Activated CD4-positive, alpha-beta T cell treated with anti-CD3 and anti-CD28 coated beads for 36 hours (primary cell): ENCODE data around the gene GPATCH8. TPM values are rescaled to one million over a fixed set of nuclear protein-coding genes. Genes with fewer than 3 reads are reported as not detected.

Source experiments
- ATAC-seq: fragments of 200-7000 bp; cut with Tn5 transposase; one replicate; pipeline ENCODE4 v1.10.0; 2021; ENCODE audit warnings: mild to moderate bottlenecking, moderate library complexity
- CTCF ChIA-PET: fragments of 350-600 bp; sonication (Branson Sonifier 250); formaldehyde crosslinking; loops from one replicate; lab custom pipeline; 2021; ENCODE audit warnings: antibody characterized with exemption; lab: Charles Lee
- POLR2A ChIA-PET: fragments of 350-600 bp; sonication (Branson Sonifier 250); formaldehyde crosslinking; loops from one replicate; lab custom pipeline; 2021; ENCODE audit warnings: antibody characterized with exemption, inconsistent platforms; lab: Charles Lee
- DNase-seq: peaks from one replicate; pipeline ENCODE4 v3.0.0-alpha.2; 2020
- H3K27ac Mint-ChIP-seq: one replicate; pipeline ENCODE4 v1.8.0; 2021; ENCODE audit warnings: mixed read lengths
- H3K27me3 Mint-ChIP-seq: one replicate; pipeline ENCODE4 v1.8.0; 2021; ENCODE audit warnings: mixed read lengths
- H3K36me3 Mint-ChIP-seq: one replicate; pipeline ENCODE4 v1.8.0; 2021; ENCODE audit warnings: low read depth, mixed read lengths
- H3K4me1 Mint-ChIP-seq: one replicate; pipeline ENCODE4 v1.8.0; 2021; ENCODE audit warnings: mixed read lengths
- H3K4me3 Mint-ChIP-seq: one replicate; pipeline ENCODE4 v1.8.0; 2021; ENCODE audit warnings: mild to moderate bottlenecking, moderate library complexity, mixed read lengths
- H3K9me3 Mint-ChIP-seq: one replicate; pipeline ENCODE4 v1.8.0; 2021; ENCODE audit warnings: low read depth, mixed read lengths
- intact Hi-C, 2 experiments: fragments of 100-400 bp; cut with DNase I in 1 of 2; cut with micrococcal nuclease in 1 of 2; formaldehyde crosslinking; loops; one replicate each; pipeline versions ENCODE4 v1.14.2 to v1.15.1; 2022 to 2024; cut with DNase I, micrococcal nuclease
- total RNA-seq, 2 experiments: library from RNA; stranded (reverse); gene quantifications; one replicate each; pipeline ENCODE4 v1.2.3, GENCODE V29; 2021

The GPATCH8 gene
- total RNA-seq, 2 experiments from 2014 or later = 39.6 to 43.2 TPM

DNA sequence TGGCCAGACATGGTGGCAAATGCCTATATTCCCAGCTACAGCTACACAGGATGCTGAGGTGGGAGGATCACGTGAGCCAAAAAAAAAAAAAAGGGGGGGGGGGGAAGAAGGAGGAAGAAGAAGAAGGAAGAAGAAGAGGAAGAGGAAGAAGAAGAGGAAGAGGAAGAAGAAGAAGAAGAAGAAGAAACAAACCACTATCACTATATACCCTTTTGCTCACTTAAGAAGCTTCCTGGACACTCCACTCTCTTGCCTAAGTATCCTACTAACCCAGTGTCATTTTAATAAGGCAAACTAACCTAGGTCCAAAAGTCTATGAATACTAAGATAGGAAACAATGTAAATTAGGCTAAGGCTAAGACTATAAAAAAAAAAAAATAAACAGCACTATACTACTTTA is 54.8 kb downstream of the GPATCH8 start:
- H3K36me3 Mint-ChIP-seq = peaks cover 4% of the 10 kb centered on the region
- H3K9me3 Mint-ChIP-seq = no peaks in the 10 kb centered on the region
- H3K27ac Mint-ChIP-seq = no peak overlapping the region
- H3K4me1 Mint-ChIP-seq = peaks cover 14% of the 10 kb centered on the region
- no peaks in the 10 kb centered on the region for H3K27me3 Mint-ChIP-seq
- DNase-seq (no peak), ATAC-seq (no peak)
- intact Hi-C loops = no loop called here
- ChIA-PET POLR2A (no interaction called here), CTCF (interaction anchor here (1.0 kb wide), 1 partner anchor 106 kb away, joined by 3 read pairs; no protein-coding TSS in a partner anchor)
- no peak overlapping the region for H3K4me3 Mint-ChIP-seq

DNA sequence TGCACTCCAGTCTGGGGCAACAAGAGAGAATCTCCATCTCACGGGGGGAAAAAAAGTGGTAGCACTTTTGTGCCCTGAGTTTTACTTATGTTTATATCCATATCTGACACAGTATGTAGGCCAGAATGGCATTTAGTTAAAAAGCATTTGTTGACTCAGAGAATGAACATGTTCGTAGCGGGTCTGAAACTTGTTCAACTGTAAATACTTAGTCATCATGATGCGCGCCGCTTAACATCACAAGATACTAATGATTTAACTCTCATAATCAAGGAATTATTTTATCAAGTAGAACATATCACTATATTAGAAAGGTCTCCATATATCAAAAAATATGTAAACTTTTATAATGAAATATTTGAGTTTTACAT is 58.5 kb downstream of the GPATCH8 start:
- H3K36me3 Mint-ChIP-seq = peaks cover 1% of the 10 kb centered on the region
- H3K4me1 Mint-ChIP-seq = peaks cover 16% of the 10 kb centered on the region
- intact Hi-C loops = no loop called here
- ChIA-PET POLR2A (no interaction called here), CTCF (interaction anchor here (0.7 kb wide), 1 partner anchor 12 kb away, joined by 4 read pairs; no protein-coding TSS in a partner anchor)
- no peaks in the 10 kb centered on the region for H3K27me3 Mint-ChIP-seq
- DNase-seq (peak; percentile 13), ATAC-seq (peak; percentile 55)
- H3K27ac Mint-ChIP-seq = no peak overlapping the region
- no peaks in the 10 kb centered on the region for H3K9me3 Mint-ChIP-seq
- no peak overlapping the region for H3K4me3 Mint-ChIP-seq

DNA sequence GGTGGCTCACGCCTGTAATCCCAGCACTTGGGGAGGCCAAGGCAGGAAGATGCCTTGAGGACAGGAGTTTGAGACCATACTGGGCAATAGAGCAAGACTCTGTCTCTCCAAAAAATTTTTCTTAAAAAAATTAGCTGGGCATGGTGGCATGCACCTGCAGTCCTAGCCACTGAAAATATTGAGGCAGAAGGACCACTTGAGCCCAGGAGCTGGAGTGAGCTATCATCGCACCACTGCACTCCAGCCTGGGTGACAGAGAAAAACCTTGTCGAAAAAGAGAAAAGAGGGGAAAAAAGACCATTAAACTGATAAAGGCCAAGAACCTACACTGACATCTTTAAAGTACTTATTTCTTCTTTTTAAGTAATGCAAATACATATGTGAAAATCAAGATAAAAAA is 60.4 kb downstream of the GPATCH8 start:
- ChIA-PET CTCF (interaction anchor here (1.1 kb wide), 1 partner anchor 27 kb away, joined by 3 read pairs; no protein-coding TSS in a partner anchor), POLR2A (no interaction called here)
- DNase-seq (no peak), ATAC-seq (no peak)
- no peak overlapping the region for H3K4me3 Mint-ChIP-seq
- peaks cover 1% of the 10 kb centered on the region for H3K36me3 Mint-ChIP-seq
- H3K9me3 Mint-ChIP-seq = no peaks in the 10 kb centered on the region
- no peak overlapping the region for H3K27ac Mint-ChIP-seq
- intact Hi-C loops = no loop called here
- H3K27me3 Mint-ChIP-seq = no peaks in the 10 kb centered on the region
- H3K4me1 Mint-ChIP-seq = peaks cover 28% of the 10 kb centered on the region

GRCh38 chr17:44439168-44439567 is 64.0 kb downstream of the GPATCH8 start:
- Mint-ChIP-seq H3K9me3 (no peaks in the 10 kb centered on the region), H3K4me3 (no peak overlapping the region), H3K27ac (no peak overlapping the region), H3K27me3 (no peaks in the 10 kb centered on the region), H3K36me3 (peaks cover 6% of the 10 kb centered on the region), H3K4me1 (peaks cover 18% of the 10 kb centered on the region)
- no peak for DNase-seq
- ChIA-PET CTCF (no interaction called here), POLR2A (interaction anchor here (0.6 kb wide), 1 partner anchor 58 kb away, joined by 3 read pairs; no protein-coding TSS in a partner anchor)
- no peak for ATAC-seq
- intact Hi-C loops = no loop called here

DNA sequence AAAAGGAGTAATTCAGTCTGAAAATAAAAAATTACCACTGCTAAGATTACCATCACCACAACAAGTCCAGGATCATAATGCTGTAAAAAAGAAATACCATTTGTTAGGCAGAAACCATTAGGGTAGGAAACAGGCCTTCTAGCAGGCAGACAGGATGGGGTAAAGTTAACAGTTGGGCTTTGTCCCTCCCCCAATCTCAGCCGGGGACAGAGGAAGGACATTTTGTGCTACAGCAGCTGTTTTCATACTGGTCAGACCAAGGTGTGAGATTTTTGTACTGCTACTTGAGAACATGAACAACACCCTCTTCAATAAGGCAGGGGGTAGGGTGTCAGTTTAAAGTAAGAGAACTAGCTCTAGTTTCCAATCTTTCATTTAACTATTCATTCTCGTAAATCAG is 64.6 kb downstream of the GPATCH8 start:
- ATAC-seq (no peak), DNase-seq (no peak)
- Mint-ChIP-seq H3K4me1 (peaks cover 18% of the 10 kb centered on the region), H3K27ac (no peak overlapping the region), H3K4me3 (no peak overlapping the region), H3K27me3 (no peaks in the 10 kb centered on the region), H3K9me3 (no peaks in the 10 kb centered on the region), H3K36me3 (peaks cover 10% of the 10 kb centered on the region)
- intact Hi-C loops = no loop called here
- POLR2A ChIA-PET = interaction anchor here (0.6 kb wide), 1 partner anchor 57 kb away, joined by 3 read pairs; no protein-coding TSS in a partner anchor
- CTCF ChIA-PET = no interaction called here

DNA sequence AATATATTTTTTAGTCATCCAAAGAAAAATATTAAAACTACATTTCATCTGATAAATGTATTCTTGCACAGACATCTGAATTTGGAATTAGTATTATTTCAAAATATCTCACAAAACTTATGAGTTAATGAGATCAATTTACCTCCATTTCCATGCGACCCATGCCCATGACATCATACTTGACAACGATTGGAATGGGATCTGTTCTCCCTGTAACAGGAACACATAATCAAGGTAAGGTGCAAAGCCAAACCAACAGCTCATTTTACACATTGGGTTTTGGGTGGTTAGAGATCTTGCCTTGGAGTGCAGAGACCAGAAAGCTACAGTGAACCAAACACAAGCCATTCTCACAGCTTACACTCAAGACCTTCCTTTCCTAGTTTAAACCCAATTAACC is 66.9 kb downstream of the GPATCH8 start:
- peaks cover 18% of the 10 kb centered on the region for H3K4me1 Mint-ChIP-seq
- H3K9me3 Mint-ChIP-seq = no peaks in the 10 kb centered on the region
- DNase-seq (no peak), ATAC-seq (no peak)
- H3K27ac Mint-ChIP-seq = no peak overlapping the region
- ChIA-PET CTCF (no interaction called here), POLR2A (no interaction called here)
- no peaks in the 10 kb centered on the region for H3K27me3 Mint-ChIP-seq
- no peak overlapping the region for H3K4me3 Mint-ChIP-seq
- peaks cover 24% of the 10 kb centered on the region for H3K36me3 Mint-ChIP-seq
- intact Hi-C loops = no loop called here

DNA sequence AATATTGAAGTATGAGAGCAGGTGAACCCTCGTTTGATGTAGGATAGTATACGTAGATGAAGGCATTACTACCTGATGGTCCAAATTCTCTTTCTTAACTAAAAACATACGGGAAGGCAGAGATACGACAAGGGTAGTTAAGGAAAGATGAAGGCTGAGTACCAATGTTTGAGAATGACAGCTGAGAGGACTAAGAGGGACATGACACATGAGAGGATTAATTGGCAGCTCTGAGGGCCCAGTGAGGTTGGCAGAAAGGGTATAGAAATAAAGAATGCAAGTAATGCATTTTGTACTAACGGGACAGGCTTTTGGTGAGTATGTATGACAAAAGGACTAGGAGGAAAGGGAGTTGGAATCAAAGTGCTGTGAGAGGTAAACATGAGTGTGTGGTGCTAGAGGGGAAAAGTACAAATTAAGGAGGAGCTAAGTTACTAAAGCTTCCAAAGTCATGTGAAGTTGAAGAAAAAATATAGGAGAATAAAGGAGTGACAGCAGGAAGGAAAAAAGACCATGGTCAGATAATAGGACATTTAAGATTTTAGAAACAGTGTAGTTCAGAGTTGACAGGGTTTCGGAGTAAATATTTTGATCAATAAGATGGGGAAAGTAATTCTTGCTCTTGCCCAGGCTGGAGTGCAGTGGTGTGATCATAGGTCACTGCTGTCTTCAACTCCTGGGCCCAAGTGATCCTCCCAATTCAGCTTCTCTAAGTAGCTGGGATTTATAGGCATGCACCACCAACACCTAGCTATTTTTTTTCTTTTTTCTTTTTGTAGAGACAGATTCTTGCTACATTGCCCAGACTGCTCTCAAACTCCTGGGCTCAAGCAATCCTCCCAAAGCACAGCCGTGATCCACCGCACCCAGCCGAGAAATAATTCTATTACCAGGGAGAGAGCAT is 70.7 kb downstream of the GPATCH8 start:
- DNase-seq (no peak), ATAC-seq (no peak)
- ChIA-PET CTCF (interaction anchor here (1.0 to 1.5 kb wide), 4 partner anchors 9 to 47 kb away, joined by 3 to 4 read pairs (median 4); no protein-coding TSS in a partner anchor), POLR2A (no interaction called here)
- Mint-ChIP-seq H3K27me3 (no peaks in the 10 kb centered on the region), H3K4me1 (no peaks in the 10 kb centered on the region), H3K9me3 (no peaks in the 10 kb centered on the region), H3K27ac (peak overlapping the region; percentile 10), H3K4me3 (no peak overlapping the region), H3K36me3 (peaks cover 31% of the 10 kb centered on the region)
- intact Hi-C loops = no loop called here

DNA sequence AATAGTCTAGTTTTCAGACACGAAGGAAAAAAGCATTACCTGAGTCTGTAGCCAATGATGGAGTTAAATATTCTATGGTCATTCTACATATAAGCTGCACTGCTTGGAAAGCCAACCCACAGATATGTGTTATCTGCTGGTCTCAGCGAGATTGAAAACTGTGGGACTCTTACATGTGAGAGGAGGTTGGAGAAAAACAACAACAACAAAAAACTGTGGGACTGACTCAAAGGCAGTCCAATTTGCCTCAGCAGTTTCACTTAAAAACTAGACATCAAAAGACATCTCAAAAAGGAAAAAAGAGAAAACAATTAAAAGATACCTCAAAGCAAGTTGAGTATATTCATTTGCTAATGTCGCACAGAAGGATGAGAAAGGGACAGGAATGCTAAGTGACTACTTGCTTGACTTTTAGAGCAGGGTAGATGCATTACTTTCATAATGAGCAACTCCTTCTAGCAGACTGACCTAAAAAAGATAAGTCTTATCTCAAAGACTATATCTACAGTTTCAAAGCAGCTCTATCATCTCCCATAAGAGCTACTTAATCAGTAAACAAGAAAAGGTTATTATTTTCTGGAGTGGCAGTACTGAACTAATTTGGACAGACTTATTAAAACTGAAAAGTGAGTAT is 78.3 kb downstream of the GPATCH8 start:
- ChIA-PET CTCF (interaction anchor here (1.0 kb wide), 1 partner anchor 206 kb away, joined by 3 read pairs; no protein-coding TSS in a partner anchor), POLR2A (no interaction called here)
- Mint-ChIP-seq H3K4me3 (no peak overlapping the region), H3K27me3 (no peaks in the 10 kb centered on the region), H3K4me1 (peaks cover 18% of the 10 kb centered on the region), H3K9me3 (no peaks in the 10 kb centered on the region), H3K27ac (peak overlapping the region; percentile 40), H3K36me3 (peaks cover 28% of the 10 kb centered on the region)
- ATAC-seq (peak; percentile 65), DNase-seq (no peak)
- intact Hi-C loops = no loop called here

- ChIA-PET POLR2A (interaction anchor here (0.6 kb wide), 1 partner anchor 244 kb away, joined by 4 read pairs; no protein-coding TSS in a partner anchor), CTCF (interaction anchor here (0.6 kb wide), 1 partner anchor 16 kb away, joined by 3 read pairs; no protein-coding TSS in a partner anchor)
- Mint-ChIP-seq H3K4me3 (no peak overlapping the region), H3K27me3 (no peaks in the 10 kb centered on the region), H3K4me1 (peaks cover 19% of the 10 kb centered on the region), H3K36me3 (peaks cover 31% of the 10 kb centered on the region), H3K27ac (peak overlapping the region; percentile 89), H3K9me3 (no peaks in the 10 kb centered on the region)
- DNase-seq (peak; percentile 43), ATAC-seq (peak; percentile 95)
- intact Hi-C loops = no loop called here
These were observed 85.7 kb downstream of the GPATCH8 start for GRCh38 chr17:44417553-44417952.

DNA sequence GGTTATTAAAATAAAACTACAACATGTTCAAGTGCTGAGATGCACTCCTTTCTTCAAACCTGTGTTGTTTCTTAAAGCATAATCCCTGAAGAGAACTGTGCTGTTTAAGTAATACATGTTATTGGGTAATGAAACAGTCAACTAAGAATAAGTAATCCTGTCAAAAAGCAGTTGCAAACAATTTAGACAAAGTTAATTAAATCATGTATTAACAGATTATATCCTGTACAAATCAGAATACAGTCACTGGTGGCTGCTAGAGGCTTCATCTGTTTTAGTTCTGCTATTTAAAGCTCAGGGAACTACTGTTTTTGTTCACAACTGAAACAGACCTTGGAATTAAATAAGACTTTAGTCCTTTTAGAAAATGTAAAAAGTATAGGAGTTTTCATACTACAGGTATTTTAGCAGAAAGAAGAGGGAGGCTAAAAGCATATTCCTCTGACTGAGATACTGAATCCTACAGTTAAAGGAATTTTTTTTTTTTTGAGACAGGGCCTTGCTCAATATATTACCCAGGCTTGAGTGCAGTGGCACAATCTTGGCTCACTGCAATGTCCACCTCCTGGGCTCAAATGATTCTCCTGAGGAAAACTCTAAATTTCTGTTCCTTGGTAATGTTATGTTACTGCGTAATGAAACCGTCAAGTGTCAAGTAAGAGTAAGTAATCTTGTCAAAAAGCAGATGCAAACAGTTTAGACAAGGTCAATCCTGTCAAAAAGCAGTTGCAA is 86.5 kb downstream of the GPATCH8 start:
- POLR2A ChIA-PET = no interaction called here
- intact Hi-C loops = no loop called here
- Mint-ChIP-seq H3K4me3 (no peak overlapping the region), H3K9me3 (no peaks in the 10 kb centered on the region), H3K27ac (no peak overlapping the region), H3K27me3 (no peaks in the 10 kb centered on the region), H3K4me1 (peaks cover 19% of the 10 kb centered on the region), H3K36me3 (peaks cover 31% of the 10 kb centered on the region)
- ATAC-seq = no peak
- CTCF ChIA-PET = interaction anchor here (1.1 kb wide), 1 partner anchor 20 kb away, joined by 3 read pairs; no protein-coding TSS in a partner anchor
- no peak for DNase-seq
